CD1c-positive myeloid dendritic cell (primary cell): Measurements from ENCODE around the gene RAP1A.

ENCODE experiments used
- DNase-seq: peaks from one replicate; pipeline ENCODE4 v3.0.0-alpha.2; 2016; ENCODE audit errors: extremely low spot score

RAP1A gene

DNA sequence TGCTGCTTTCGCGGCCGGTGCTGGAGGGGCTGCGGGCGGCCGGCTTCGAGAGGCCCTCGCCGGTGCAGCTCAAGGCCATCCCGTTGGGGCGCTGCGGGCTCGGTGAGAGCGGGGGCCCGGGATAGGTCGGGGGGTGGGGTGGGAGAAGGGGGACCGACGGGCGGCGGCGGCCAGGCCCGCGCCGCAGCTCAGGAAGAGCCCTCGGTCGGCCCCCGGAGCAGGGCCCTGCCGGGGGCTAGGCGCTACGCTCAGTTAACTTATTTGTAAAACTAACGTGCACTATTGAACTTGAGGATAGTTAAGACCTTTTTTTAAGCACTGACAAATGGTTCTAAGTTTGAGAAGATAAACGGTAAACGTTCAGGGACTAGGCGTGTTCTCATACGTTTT is 136.5 kb downstream of the RAP1A start:
- DNase-seq, result no peak

DNA sequence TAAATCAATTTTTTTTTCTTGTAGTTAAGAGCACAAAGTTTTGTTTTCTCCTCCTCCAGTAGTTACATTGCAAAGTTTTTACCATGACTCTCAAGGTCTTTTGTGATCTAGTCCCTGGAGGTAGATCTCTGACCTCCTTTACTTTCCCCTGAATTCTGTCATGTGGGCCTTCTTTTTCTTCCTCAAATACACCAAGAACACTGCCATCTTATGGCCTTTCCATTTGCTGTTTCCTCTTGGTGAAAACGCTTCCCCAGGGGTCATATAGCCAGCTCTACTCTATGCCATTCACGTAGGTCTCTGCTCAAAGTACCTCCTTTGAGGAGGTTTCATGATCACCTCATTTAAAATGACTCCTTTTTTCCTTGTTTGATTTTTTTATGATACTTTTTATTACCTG is 138.8 kb downstream of the RAP1A start:
- DNase-seq, result peak; percentile 40

DNA sequence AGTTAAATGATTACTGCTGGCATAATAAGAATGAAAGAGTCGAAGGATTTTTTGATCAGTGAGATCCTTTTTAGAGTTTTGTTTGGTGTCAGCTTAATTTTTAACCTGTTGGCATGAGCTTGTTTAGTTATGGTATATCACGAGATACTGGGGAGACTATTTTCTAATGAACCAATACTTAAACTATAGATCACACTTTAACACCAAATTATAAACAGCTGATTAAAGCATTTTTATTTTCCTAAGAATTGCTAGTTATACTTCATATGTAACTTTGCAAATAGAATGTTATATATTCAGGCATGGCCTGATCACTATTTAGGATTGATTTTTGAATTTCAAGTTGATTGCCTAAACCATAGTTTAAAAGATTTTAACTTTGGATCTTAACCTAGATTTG is 142.1 kb downstream of the RAP1A start:
- no peak for DNase-seq

DNA sequence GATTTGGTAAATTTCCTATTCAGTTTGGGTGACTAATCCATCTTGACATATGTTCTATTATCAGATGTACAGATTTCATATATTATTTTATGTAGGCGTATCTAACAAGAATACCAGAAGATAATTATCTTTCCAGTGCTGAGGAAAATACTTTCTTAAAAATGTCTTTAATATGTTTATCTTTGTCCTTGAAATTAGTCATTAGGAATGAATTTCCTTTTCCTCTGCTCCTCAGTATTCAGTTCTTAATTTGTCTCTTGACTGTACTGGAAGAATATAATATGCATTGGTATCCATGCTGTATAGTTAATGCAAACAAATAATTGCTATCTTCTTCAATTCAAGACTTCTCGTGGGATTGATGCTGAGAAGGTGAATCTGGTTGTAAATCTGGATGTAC is 142.7 kb downstream of the RAP1A start:
- DNase-seq, result no peak
